GM23338 (cell line): ENCODE results near the gene AGAP1. TPM values are rescaled to one million over a fixed set of nuclear protein-coding genes. Genes with fewer than 3 reads are reported as not detected.

ENCODE experiments used
- ATAC-seq: fragments of 200-7000 bp; cut with Tn5 transposase; 3 replicates; pipeline ENCODE4 v1.9.1; 2020
- DNase-seq: peaks from one replicate; pipeline ENCODE4 v3.0.0-alpha.2; 2015; ENCODE audit warnings: low spot score
- H2AFZ ChIP-seq: fragments of 200-600 bp; sonication (generic); 2 replicates; pipeline ENCODE4 v1.8.0; 2016; ENCODE audit warnings: antibody characterized with exemption, mild to moderate bottlenecking, moderate library complexity
- H3F3A ChIP-seq: fragments of 200-600 bp; sonication (generic); replicated peaks from 2 replicates; pipeline ENCODE4 v1.8.0; 2017; ENCODE audit warnings: antibody characterized with exemption, mixed run types, low read depth
- H3K27ac ChIP-seq: fragments of 200-600 bp; sonication (generic); 2 replicates; pipeline ENCODE4 v1.6.1; 2016; ENCODE audit warnings: low read depth
- H3K27me3 ChIP-seq: fragments of 200-600 bp; sonication (generic); 2 replicates; pipeline ENCODE4 v1.8.0; 2016; ENCODE audit warnings: mild to moderate bottlenecking, mixed run types, moderate library complexity; ENCODE audit not compliant: insufficient read depth
- H3K36me3 ChIP-seq: fragments of 200-600 bp; sonication (generic); 2 replicates; pipeline ENCODE4 v1.8.0; 2016; ENCODE audit warnings: mild to moderate bottlenecking; ENCODE audit not compliant: insufficient read depth
- H3K4me1 ChIP-seq: fragments of 200-600 bp; sonication (generic); 2 replicates; pipeline ENCODE4 v1.8.0; 2016; ENCODE audit warnings: mild to moderate bottlenecking, moderate library complexity; ENCODE audit not compliant: insufficient read depth
- H3K4me2 ChIP-seq: fragments of 200-600 bp; sonication (generic); 2 replicates; pipeline ENCODE4 v1.7.1; 2017; ENCODE audit warnings: mixed run types
- H3K4me3 ChIP-seq: fragments of 200-600 bp; sonication (generic); 2 replicates; pipeline ENCODE4 v1.6.1; 2016; ENCODE audit warnings: mixed run types
- H3K79me2 ChIP-seq: fragments of 200-600 bp; sonication (generic); replicated peaks from 2 replicates; pipeline ENCODE4 v1.8.0; 2017; ENCODE audit warnings: mild to moderate bottlenecking; ENCODE audit not compliant: insufficient read depth
- H3K9me2 ChIP-seq: fragments of 200-600 bp; sonication (generic); 2 replicates; pipeline ENCODE4 v1.8.0; 2017; ENCODE audit not compliant: insufficient read depth
- H4K20me1 ChIP-seq: fragments of 200-600 bp; sonication (generic); replicated peaks from 2 replicates; pipeline ENCODE4 v1.8.0; 2017; ENCODE audit warnings: mild to moderate bottlenecking; ENCODE audit not compliant: insufficient read depth
- H3K27ac Mint-ChIP-seq: 2 replicates; pipeline ENCODE4 v1.8.0; 2020; ENCODE audit warnings: inconsistent platforms, mild to moderate bottlenecking, moderate library complexity, mixed read lengths
- H3K27me3 Mint-ChIP-seq: 3 replicates; pipeline ENCODE4 v1.8.0; 2022; ENCODE audit warnings: low read depth, mild to moderate bottlenecking, moderate library complexity, mixed read lengths, inconsistent platforms; ENCODE audit not compliant: insufficient read depth, poor library complexity
- H3K36me3 Mint-ChIP-seq: 3 replicates; pipeline ENCODE4 v1.8.0; 2021; ENCODE audit warnings: low read depth, mild to moderate bottlenecking, inconsistent platforms, moderate library complexity, mixed read lengths
- H3K4me1 Mint-ChIP-seq: 3 replicates; pipeline ENCODE4 v1.8.0; 2020; ENCODE audit warnings: mild to moderate bottlenecking, inconsistent platforms, mixed read lengths
- H3K4me3 Mint-ChIP-seq: 3 replicates; pipeline ENCODE4 v1.8.0; 2021; ENCODE audit warnings: moderate library complexity, mild to moderate bottlenecking, inconsistent platforms, mixed read lengths
- H3K9me3 Mint-ChIP-seq: 3 replicates; pipeline ENCODE4 v1.8.0; 2020; ENCODE audit warnings: moderate library complexity, mild to moderate bottlenecking, inconsistent platforms, mixed read lengths
- CREB1 ChIP-seq: fragments of 250-450 bp; sonication (Bioruptor Pico); IDR thresholded peaks from 2 replicates; pipeline ENCODE4 v1.5.0; 2020; ENCODE audit warnings: low read depth, mild to moderate bottlenecking, moderate library complexity
- JUNB ChIP-seq: IDR thresholded peaks from one replicate; pipeline ENCODE4 v1.6.1; 2016; ENCODE audit warnings: antibody characterized with exemption; ENCODE audit not compliant: unreplicated experiment
- NANOG ChIP-seq: IDR thresholded peaks from 2 replicates; pipeline ENCODE4 v1.6.1; 2016; ENCODE audit warnings: antibody characterized with exemption, borderline replicate concordance
- POLR2AphosphoS5 ChIP-seq: IDR thresholded peaks from 2 replicates; pipeline ENCODE4 v1.6.1; 2016; ENCODE audit warnings: antibody characterized with exemption, low read depth
- STAT1 ChIP-seq: IDR thresholded peaks from one replicate; pipeline ENCODE4 v1.6.1; 2016; ENCODE audit warnings: antibody characterized with exemption; ENCODE audit not compliant: unreplicated experiment
- ZNF114 ChIP-seq: fragments of 250-450 bp; sonication (Bioruptor Pico); IDR thresholded peaks from 2 replicates; pipeline ENCODE4 v1.5.0; 2020; ENCODE audit warnings: mild to moderate bottlenecking, moderate library complexity
- ZNF331 ChIP-seq: fragments of 250-450 bp; sonication (Bioruptor Pico); IDR thresholded peaks from 2 replicates; pipeline ENCODE4 v1.5.0; 2020; ENCODE audit warnings: low read depth, mild to moderate bottlenecking, moderate library complexity
- polyA plus RNA-seq: library from polyadenylated mRNA; unstranded; fragments of >200 nt; fragmentation: Nextera tagmentation; extraction: Ambion mirVana; gene quantifications from 2 replicates; pipeline ENCODE4 v1.2.1, GENCODE V29; 2016
- total RNA-seq: library from RNA; depleted of rRNA; stranded (reverse); fragments of >200 nt; shearing (Covaris generic); gene quantifications from 2 replicates; pipeline ENCODE4 v1.2.3, GENCODE V29; 2014
- TF ChIP-seq, protein P1 (sequence below), 2 experiments: fragments of 200-600 bp in 1 of 2; sonication (generic) in 1 of 2; conservative IDR thresholded peaks; 2 replicates each; pipeline versions ENCODE4 v1.5.1 to v1.6.1; 2016 to 2017; ENCODE audit warnings: antibody characterized with exemption in 2 of 2, low read depth in 2 of 2, mild to moderate bottlenecking in 2 of 2, moderate library complexity in 1 of 2
- TF ChIP-seq, protein P2 (sequence below): IDR thresholded peaks from 2 replicates; pipeline ENCODE4 v1.6.1; 2016; ENCODE audit warnings: antibody characterized with exemption
- TF ChIP-seq, protein P3 (sequence below): IDR thresholded peaks from one replicate; pipeline ENCODE4 v1.6.1; 2018; ENCODE audit warnings: antibody characterized with exemption; ENCODE audit not compliant: unreplicated experiment

Gene AGAP1
- total and polyA plus RNA-seq, 2 experiments from 2014 or later, result 13.3 to 27.9 TPM

DNA sequence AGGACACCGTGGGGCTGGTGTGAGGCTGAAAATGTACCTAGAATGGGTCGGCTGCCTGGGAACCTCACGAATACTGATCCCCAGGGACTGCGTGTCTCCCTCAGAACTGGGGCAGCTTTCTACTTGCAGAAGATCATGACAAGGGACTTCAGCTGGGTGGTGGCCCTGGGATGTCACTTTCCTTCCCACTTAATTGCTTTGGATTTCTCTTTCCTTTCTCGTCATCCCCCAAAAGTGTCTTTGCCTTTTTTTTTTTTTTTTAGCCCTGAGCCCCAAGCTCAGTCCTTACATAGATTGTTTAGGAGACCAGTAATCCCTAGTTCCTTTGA is 395.4 kb downstream of the AGAP1 start:
- TF ChIP-seq POLR2AphosphoS5 (no peak), ZNF114 (CRISPR knock-in tag) (no peak)
- no peak overlapping the region for H3K27ac ChIP-seq
- no peak overlapping the region for H3K4me3 Mint-ChIP-seq
- ATAC-seq (no peak), DNase-seq (no peak)
- no peak overlapping the region for H3K4me2 ChIP-seq
- no peak overlapping the region for H2AFZ ChIP-seq
- H3K4me1 ChIP-seq, result no peaks in the 10 kb centered on the region
- no peaks in the 10 kb centered on the region for H4K20me1 ChIP-seq
- H3K4me1 Mint-ChIP-seq, result no peaks in the 10 kb centered on the region
- H3K9me3 Mint-ChIP-seq, result no peaks in the 10 kb centered on the region
- no peaks in the 10 kb centered on the region for H3K79me2 ChIP-seq
- no peak overlapping the region for H3K27ac Mint-ChIP-seq
- no peak overlapping the region for H3K4me3 ChIP-seq
- H3K27me3 ChIP-seq, result no peaks in the 10 kb centered on the region
- peaks cover 5% of the 10 kb centered on the region for H3K27me3 Mint-ChIP-seq
- peaks cover 10% of the 10 kb centered on the region; the same call in 1 of the 3 replicates for H3K36me3 Mint-ChIP-seq
- no peaks in the 10 kb centered on the region for H3K9me2 ChIP-seq
- H3F3A ChIP-seq, result no peaks in the 10 kb centered on the region
- H3K36me3 ChIP-seq, result peaks cover 3% of the 10 kb centered on the region; the same call in 1 of the 2 replicates

DNA sequence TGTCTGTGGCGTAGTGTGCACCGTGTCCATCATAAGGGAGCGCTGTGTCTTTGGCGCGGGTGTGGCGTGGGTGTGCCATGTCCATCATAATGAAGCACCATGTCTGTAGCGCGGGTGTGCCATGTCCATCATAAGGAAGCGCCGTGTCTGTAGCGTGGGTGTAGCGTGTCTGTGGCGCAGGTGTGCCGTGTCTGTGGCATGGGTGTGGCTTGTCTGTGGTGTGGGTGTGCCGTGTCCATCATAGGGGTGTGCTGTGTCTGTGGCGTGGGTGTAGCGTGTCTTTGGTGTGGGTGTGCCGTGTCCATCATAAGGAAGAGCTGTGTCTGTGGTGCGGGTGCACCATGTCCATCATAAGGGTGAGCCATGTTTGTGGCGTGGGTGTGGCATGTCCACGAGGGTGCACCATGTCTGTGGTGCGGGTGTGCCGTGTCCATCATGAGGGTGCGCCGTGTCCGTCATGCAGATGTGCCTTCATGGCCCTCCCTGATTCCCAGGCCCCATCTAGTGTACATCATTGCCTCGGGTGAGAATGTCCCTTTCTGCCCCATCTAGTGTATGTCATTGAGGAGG is 399.4 kb downstream of the AGAP1 start:
- Mint-ChIP-seq H3K4me3 (no peak overlapping the region), H3K27me3 (peaks cover 5% of the 10 kb centered on the region), H3K36me3 (peaks cover 16% of the 10 kb centered on the region), H3K27ac (no peak overlapping the region), H3K4me1 (no peaks in the 10 kb centered on the region), H3K9me3 (no peaks in the 10 kb centered on the region)
- Histone ChIP-seq H3K4me2 (no peak overlapping the region), H3K79me2 (no peaks in the 10 kb centered on the region), H3K27ac (no peak overlapping the region), H3K4me3 (no peak overlapping the region), H2AFZ (no peak overlapping the region), H3F3A (no peaks in the 10 kb centered on the region), H3K9me2 (peaks cover 2% of the 10 kb centered on the region; the same call in 1 of the 2 replicates), H3K4me1 (no peaks in the 10 kb centered on the region), H3K36me3 (no peaks in the 10 kb centered on the region; the same call in 1 of the 2 replicates), H3K27me3 (no peaks in the 10 kb centered on the region), H4K20me1 (no peaks in the 10 kb centered on the region)
- ATAC-seq (no peak), DNase-seq (no peak)
- no peak for TF ChIP-seq ZNF114 (CRISPR knock-in tag)
- no peak for TF ChIP-seq CREB1
- TF ChIP-seq, protein P1, sequence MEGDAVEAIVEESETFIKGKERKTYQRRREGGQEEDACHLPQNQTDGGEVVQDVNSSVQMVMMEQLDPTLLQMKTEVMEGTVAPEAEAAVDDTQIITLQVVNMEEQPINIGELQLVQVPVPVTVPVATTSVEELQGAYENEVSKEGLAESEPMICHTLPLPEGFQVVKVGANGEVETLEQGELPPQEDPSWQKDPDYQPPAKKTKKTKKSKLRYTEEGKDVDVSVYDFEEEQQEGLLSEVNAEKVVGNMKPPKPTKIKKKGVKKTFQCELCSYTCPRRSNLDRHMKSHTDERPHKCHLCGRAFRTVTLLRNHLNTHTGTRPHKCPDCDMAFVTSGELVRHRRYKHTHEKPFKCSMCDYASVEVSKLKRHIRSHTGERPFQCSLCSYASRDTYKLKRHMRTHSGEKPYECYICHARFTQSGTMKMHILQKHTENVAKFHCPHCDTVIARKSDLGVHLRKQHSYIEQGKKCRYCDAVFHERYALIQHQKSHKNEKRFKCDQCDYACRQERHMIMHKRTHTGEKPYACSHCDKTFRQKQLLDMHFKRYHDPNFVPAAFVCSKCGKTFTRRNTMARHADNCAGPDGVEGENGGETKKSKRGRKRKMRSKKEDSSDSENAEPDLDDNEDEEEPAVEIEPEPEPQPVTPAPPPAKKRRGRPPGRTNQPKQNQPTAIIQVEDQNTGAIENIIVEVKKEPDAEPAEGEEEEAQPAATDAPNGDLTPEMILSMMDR (conservative IDR thresholded peaks at IDR 0.05; ENCODE audit: low read depth in 2 of 2), result no peak
- TF ChIP-seq, protein P2, sequence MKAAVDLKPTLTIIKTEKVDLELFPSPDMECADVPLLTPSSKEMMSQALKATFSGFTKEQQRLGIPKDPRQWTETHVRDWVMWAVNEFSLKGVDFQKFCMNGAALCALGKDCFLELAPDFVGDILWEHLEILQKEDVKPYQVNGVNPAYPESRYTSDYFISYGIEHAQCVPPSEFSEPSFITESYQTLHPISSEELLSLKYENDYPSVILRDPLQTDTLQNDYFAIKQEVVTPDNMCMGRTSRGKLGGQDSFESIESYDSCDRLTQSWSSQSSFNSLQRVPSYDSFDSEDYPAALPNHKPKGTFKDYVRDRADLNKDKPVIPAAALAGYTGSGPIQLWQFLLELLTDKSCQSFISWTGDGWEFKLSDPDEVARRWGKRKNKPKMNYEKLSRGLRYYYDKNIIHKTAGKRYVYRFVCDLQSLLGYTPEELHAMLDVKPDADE, result no peak
- TF ChIP-seq STAT1, result no peak
- no peak for TF ChIP-seq JUNB
- no peak for TF ChIP-seq POLR2AphosphoS5
- no peak for TF ChIP-seq ZNF331 (CRISPR knock-in tag)
- TF ChIP-seq NANOG, result no peak
- TF ChIP-seq, protein P3, sequence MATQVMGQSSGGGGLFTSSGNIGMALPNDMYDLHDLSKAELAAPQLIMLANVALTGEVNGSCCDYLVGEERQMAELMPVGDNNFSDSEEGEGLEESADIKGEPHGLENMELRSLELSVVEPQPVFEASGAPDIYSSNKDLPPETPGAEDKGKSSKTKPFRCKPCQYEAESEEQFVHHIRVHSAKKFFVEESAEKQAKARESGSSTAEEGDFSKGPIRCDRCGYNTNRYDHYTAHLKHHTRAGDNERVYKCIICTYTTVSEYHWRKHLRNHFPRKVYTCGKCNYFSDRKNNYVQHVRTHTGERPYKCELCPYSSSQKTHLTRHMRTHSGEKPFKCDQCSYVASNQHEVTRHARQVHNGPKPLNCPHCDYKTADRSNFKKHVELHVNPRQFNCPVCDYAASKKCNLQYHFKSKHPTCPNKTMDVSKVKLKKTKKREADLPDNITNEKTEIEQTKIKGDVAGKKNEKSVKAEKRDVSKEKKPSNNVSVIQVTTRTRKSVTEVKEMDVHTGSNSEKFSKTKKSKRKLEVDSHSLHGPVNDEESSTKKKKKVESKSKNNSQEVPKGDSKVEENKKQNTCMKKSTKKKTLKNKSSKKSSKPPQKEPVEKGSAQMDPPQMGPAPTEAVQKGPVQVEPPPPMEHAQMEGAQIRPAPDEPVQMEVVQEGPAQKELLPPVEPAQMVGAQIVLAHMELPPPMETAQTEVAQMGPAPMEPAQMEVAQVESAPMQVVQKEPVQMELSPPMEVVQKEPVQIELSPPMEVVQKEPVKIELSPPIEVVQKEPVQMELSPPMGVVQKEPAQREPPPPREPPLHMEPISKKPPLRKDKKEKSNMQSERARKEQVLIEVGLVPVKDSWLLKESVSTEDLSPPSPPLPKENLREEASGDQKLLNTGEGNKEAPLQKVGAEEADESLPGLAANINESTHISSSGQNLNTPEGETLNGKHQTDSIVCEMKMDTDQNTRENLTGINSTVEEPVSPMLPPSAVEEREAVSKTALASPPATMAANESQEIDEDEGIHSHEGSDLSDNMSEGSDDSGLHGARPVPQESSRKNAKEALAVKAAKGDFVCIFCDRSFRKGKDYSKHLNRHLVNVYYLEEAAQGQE, result no peak
